OCI-LY1 (cell line): ENCODE measurements around the gene THOC5.

Source experiments
- EZH2 ChIP-seq: fragments of 200-600 bp; sonication (generic), shearing (Covaris generic); IDR thresholded peaks from 2 replicates; pipeline ENCODE4 v1.8.0; 2017; ENCODE audit warnings: borderline replicate concordance, mixed run types, mild to moderate bottlenecking, antibody characterized with exemption, low read length, moderate library complexity, mixed read lengths
- TF ChIP-seq, protein P1 (sequence below): fragments of 200-600 bp; sonication (generic), shearing (Covaris generic); IDR thresholded peaks from 2 replicates; pipeline ENCODE4 v1.5.1; 2017; ENCODE audit warnings: mild to moderate bottlenecking, antibody characterized with exemption, low read length, moderate library complexity, mixed read lengths

DNA sequence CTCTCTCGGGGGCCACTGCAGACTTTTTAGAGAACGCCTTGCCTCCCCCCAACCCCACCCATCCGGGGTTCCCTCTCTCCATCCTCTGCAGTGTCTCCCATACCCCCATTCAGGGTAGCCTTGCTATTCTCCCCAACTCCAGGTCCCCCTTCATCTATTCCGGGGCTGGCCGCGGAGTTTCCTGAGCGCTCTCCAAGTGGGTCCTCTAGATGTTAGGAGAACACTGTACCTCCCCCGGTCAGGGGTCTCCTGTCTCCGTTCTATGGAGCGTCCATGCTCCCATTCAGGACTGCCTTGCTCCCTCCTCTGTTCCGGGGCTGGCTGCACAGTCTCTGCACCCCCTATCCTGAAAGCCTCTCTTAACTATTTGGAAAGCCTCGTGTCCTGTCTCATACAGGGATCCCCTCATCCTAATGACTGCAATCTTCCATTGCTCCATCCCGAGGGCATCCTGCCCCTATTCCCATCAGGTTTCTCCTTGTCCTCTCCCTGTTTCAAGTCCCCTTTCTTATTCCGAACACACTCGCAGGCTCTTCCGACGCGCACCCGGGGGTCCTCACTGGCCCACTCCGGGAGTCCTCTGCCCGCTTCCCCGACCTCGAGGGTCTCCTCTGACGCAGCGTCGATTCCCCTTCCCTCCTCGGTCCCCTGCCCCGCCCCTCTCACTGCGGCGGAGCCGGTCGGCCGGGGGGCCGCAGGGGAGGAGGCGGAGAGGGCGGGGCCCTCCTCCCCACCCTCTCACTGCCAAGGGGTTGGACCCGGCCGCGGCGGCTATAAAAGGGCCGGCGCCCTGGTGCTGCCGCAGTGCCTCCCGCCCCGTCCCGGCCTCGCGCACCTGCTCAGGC lies 73.9 kb downstream of the THOC5 start, which contains the start of gene NEFH:
- TF ChIP-seq, protein P1, sequence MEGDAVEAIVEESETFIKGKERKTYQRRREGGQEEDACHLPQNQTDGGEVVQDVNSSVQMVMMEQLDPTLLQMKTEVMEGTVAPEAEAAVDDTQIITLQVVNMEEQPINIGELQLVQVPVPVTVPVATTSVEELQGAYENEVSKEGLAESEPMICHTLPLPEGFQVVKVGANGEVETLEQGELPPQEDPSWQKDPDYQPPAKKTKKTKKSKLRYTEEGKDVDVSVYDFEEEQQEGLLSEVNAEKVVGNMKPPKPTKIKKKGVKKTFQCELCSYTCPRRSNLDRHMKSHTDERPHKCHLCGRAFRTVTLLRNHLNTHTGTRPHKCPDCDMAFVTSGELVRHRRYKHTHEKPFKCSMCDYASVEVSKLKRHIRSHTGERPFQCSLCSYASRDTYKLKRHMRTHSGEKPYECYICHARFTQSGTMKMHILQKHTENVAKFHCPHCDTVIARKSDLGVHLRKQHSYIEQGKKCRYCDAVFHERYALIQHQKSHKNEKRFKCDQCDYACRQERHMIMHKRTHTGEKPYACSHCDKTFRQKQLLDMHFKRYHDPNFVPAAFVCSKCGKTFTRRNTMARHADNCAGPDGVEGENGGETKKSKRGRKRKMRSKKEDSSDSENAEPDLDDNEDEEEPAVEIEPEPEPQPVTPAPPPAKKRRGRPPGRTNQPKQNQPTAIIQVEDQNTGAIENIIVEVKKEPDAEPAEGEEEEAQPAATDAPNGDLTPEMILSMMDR, result no peak
- no peak for TF ChIP-seq EZH2
